T-helper 1 cell treated with Interleukin-12 subunit alpha and Interleukin-12 subunit beta and Interleukin-4 antibody, amounts not matched to agents 30 ng/mL and 1 ng/mL, for 36 hours (primary cell): ENCODE data around the gene GHRHR. TPM values are rescaled to one million over a fixed set of nuclear protein-coding genes. Genes with fewer than 3 reads are reported as not detected.

Experiments used
- intact Hi-C: fragments of 100-400 bp; cut with micrococcal nuclease; formaldehyde crosslinking; loops from one replicate; pipeline ENCODE4 v1.15.1; 2024
- total RNA-seq: library from RNA; stranded (reverse); gene quantifications from 2 replicates; pipeline ENCODE4 v1.2.3, GENCODE V29; 2022

The GHRHR gene
- total RNA-seq, 1 donor from 2014 or later = not detected

DNA sequence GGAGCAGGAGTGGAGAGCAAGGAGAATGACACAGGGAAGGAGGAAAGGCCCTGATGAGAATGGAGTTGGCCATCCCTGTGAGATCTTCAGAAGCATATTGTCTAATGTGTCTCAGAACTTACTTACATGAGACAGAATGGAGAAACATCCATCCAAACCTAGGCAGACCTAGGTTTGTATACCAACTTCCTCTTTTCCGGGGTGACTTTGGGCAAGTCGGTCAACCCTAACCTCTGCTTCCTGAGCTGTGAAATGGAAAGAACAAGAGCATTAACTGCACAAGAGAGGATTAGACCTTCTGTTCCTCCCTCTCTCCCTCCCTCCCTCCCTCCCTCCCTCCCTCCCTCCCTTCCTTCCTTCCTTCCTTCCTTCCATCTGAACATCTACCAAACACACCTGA, 4.5 kb downstream of the GHRHR start:
- intact Hi-C loops = no loop called here

DNA sequence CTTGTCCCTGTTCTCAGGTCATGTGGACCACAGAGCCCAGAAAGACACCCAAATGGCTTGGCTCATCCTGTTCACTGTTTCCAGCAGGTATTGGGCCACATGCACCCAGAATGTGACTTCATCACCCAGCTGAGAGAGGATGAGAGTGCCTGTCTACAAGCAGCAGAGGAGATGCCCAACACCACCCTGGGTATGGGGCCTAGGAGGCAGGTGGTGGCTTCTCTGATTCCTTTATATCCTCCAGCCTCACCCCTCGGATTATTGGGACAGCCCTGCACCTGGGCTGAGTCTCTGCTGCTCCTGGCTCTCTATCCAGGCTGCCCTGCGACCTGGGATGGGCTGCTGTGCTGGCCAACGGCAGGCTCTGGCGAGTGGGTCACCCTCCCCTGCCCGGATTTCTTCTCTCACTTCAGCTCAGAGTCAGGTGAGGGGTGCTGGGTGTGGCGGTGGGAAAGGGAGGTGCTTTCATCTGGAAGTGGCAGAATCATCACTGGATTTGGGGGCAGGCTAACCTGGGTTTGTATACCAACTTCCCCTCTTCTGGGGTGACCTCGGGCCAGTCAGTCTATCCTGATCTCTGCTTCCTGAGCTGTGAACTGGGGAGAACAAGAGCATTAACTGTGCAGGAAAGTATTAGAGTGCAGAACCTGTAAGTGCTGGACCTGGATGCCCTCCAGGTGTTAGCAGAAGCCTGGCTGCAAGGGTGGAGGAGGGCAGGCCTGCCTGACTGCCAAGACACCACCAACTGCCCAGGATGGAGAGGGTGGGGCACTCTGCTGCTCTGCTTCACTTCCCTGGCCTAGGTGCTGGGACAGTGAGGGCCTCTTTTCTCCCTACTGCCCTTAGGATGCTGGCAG, 5.2 kb downstream of the GHRHR start:
- intact Hi-C loops = no loop called here

- intact Hi-C loops = no loop called here
Observed at GRCh38 chr7:30969604-30969970, 5.8 kb downstream of the GHRHR start.

DNA sequence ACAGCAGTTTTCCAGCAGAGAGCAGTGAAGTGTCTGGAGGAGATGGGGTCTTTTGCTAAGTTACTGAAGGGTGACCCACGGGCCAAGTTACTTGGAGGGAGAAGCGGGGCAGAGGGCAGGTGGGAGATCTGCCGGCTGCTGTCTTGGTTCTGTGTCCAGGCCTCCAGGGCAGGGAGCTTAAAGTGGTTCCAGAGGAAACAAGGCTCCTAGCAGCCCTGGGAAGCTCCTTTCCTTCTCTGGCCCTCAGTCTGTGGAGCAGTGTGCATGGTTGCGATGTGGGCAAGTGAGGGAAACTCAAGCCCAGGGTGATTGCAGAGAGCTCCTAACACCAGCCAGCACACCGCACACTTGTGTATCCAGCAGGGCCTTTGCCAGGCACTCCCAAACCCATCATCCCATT, 6.3 kb downstream of the GHRHR start:
- intact Hi-C loops = loop anchor here (10.0 kb wide), 1 partner anchor 465 kb away; the partner anchor contains the start of gene GGCT

- intact Hi-C loops = loop anchor here (10.0 kb wide), 1 partner anchor 466 kb away; the partner anchor contains the start of gene GGCT
Observed at GRCh38 chr7:30970594-30971094, 6.9 kb downstream of the GHRHR start.

DNA sequence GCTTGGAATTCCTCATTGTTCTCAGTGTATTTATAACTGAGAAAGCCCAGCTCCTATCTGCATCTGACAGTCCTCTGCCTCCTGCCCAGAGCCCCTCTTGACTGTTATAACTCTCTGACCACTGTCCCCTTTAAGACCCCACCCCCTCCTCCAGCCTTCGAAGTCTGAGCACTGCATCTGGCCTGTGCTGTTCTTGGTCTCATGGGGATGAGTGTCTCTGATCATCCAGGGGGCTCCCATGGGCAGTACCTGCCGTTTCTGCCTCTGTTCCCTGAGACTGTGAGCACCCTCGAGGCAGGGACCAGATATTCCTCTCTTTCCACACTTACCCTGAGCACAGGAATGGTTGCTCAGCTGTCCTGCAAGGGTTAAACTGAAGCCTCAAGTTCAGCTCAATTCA, 7.7 kb downstream of the GHRHR start:
- intact Hi-C loops = loop anchor here (10.0 kb wide), 1 partner anchor 467 kb away; the partner anchor contains the start of gene GGCT

- intact Hi-C loops = loop anchor here (10.0 kb wide), 1 partner anchor 467 kb away; the partner anchor contains the start of gene GGCT
Observed at GRCh38 chr7:30971840-30972563, 8.2 kb downstream of the GHRHR start.

DNA sequence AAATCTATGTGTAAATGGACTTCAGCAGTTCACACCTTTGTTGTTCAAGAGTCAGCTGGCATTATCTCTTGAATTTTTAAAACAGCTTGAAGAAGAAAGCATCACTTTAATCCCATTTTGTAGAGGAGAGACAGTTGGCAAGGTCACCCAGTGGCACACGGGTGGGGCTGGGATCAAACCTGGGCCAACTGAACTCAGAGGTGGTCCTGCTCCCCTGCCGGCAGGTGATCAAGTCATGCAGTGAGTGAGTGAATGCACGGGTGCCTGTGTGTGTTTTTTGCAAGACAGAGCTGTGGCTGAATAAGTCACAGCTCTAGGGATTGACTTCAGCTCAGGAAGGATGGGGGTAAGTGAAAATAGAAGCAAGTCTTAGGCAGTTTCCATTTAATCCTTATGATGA, 9.5 kb downstream of the GHRHR start:
- intact Hi-C loops = loop anchor here (10.0 kb wide), 1 partner anchor 468 kb away; the partner anchor contains the start of gene GGCT

DNA sequence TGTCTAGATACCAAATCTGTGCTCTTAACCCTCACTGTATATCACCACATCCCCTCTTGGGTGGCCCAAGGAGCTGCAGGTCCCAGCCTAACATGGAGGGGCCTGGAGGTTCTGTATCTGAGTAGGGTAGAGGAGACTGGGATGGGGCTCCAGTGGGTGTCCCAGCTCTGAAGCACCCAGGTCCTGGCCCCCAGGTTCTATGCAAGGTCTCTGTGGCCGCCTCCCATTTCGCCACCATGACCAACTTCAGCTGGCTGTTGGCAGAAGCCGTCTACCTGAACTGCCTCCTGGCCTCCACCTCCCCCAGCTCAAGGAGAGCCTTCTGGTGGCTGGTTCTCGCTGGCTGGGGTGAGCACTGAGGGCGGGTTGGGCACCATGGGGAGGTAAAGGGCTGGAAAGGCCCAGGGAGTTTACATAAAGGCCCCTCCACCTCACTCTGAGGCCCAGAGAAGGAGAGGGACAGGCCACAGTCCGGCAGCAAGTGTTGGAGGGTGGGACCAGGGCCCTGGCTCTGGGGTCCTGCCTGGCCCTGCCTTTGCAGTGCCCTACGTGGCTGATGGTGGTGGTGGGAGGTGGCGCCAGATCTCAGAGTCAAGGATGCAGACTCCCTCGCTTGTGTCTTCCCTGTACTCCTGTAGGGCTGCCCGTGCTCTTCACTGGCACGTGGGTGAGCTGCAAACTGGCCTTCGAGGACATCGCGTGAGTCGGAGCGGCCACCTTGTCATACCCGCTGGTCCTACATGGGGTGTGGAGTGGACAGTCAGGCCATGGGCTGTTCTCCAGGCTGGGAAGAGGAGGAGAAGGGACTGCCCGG, 10.2 kb downstream of the GHRHR start:
- intact Hi-C loops = loop anchor here (1.0 to 10.0 kb wide), 3 partner anchors 36 to 469 kb away; partner anchors contain the start of gene GGCT

GRCh38 chr7:30974605-30975255, 11.0 kb downstream of the GHRHR start:
- intact Hi-C loops = loop anchor here (1.0 to 10.0 kb wide), 3 partner anchors 36 to 470 kb away; partner anchors contain the start of gene GGCT

- intact Hi-C loops = loop anchor here (10.0 kb wide), 1 partner anchor 471 kb away; the partner anchor contains the start of gene GGCT
Observed at GRCh38 chr7:30975256-30975899, 11.6 kb downstream of the GHRHR start.

- intact Hi-C loops = loop anchor here (10.0 kb wide), 1 partner anchor 472 kb away; the partner anchor contains the start of gene GGCT
Observed at GRCh38 chr7:30976381-30976780, 12.6 kb downstream of the GHRHR start.

- intact Hi-C loops = loop anchor here (10.0 kb wide), 1 partner anchor 472 kb away; the partner anchor contains the start of gene GGCT
Observed at GRCh38 chr7:30977222-30977621, 13.5 kb downstream of the GHRHR start.

DNA sequence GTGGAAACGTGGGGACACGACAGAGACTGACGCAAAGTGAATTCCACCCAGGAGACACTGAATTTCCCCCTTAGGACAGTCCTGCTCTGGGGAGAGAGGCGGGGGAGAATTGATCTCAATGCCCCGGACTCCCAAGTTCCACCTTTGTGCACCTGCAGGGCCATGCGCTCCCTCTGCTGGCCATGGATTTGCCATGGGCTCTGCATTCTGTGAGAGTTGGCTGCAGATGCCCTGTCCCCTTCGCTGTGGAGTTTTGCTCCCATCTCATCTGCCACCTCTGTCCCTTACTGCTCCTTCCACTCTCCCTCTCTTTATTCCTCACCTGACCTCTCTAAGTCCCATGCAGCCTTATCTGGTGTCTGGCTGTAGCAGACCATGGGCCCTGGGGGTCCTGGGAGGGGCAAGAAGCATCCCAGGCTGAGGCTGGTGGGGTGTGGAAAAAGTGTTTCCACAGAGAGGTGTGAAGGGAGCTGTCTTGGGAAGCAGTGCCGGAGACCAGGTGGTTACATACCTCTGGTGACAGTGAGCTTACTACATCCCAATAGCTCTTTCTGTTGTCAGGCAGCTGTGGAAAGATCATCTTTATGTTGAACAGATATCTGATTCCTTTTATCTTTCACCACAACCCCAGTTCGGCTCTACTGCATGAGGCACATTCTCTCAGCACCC, 14.3 kb downstream of the GHRHR start:
- intact Hi-C loops = loop anchor here (1.0 to 10.0 kb wide), 2 partner anchors 178 to 473 kb away; partner anchors contain the start of gene GGCT

DNA sequence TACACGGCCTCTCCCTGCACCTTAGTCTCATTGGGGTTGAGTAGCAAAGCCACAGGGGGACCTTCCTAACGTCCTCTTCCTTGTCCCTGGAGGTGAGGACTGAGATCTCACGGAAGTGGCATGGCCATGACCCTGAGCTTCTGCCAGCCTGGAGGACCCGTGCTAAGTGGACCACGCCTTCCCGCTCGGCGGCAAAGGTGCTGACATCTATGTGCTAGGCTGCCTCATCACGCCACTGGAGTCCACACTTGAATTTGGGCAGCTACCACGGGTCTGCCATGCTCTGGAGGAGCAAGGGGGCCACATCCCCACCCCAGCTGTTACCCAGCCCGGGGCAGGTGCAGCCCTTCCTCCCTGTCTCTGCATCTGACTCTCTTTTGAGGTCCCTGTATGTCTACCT, 15.3 kb downstream of the GHRHR start:
- intact Hi-C loops = loop anchor here (10.0 kb wide), 1 partner anchor 474 kb away; the partner anchor contains the start of gene GGCT

- intact Hi-C loops = loop anchor here (5.0 kb wide), 2 partner anchors 507 to 757 kb away; no protein-coding TSS in a partner anchor
Observed at GRCh38 chr7:30980194-30980593, 16.4 kb downstream of the GHRHR start.

GRCh38 chr7:30980751-30981150, 17.0 kb downstream of the GHRHR start:
- intact Hi-C loops = loop anchor here (5.0 kb wide), 2 partner anchors 507 to 757 kb away; no protein-coding TSS in a partner anchor

DNA sequence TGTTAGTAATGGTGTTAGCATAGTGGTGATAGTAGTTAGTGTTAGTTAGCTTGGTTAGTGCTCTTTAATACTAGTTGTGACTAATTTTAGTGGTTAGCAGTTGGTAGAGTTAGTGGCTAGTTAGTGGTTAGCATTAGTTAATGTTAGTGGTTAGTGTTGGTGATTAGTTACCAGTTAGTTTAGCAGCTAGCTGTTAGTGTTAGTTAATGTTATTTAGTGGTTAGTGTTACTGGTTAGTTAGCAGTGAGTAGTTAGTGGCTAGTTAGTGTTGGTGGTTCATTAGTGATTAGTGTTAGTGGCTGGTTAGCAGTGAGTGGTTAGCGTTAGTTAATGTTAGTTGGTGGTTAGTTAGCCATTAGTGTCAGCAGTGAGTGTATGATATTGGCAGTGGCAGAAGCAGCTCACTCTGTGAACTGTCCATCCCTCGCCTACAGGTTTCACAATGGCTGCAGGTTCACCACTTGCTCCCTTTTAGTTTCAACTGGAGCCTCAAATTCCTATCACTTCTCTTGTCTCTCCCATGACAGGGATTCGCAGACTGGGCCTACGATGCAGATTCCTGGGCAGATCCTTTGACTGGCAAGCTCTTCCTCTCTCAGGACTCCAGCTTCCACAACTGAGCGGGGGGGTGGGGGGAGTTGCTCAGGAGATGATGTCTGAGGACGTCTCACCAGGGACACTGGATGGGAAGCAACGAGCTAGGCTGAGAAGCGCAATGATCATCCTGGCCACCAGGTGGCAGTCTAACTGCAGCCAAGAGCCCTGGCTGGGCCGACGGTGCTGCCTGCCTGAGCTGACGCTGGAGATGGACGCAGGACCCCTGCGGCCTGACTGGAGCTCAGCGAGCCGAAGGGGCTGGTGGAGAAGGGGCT, 19.5 kb downstream of the GHRHR start:
- intact Hi-C loops = loop anchor here (1.0 to 5.0 kb wide), 3 partner anchors 139 to 754 kb away; no protein-coding TSS in a partner anchor
